Neural progenitor cell (in vitro differentiated cells): ENCODE measurements around the gene RNF217. TPM values are rescaled to one million over a fixed set of nuclear protein-coding genes. Genes with fewer than 3 reads are reported as not detected.

ENCODE experiments used
- DNase-seq: peaks from one replicate; pipeline ENCODE4 v3.0.0-alpha.2; 2016; ENCODE audit warnings: low spot score
- H2AFZ ChIP-seq: fragments of 200-600 bp; sonication (generic); replicated peaks from 2 replicates; pipeline ENCODE4 v1.6.1; 2016; ENCODE audit warnings: antibody characterized with exemption
- H3F3A ChIP-seq: fragments of 200-600 bp; sonication (generic); 2 replicates; pipeline ENCODE4 v1.6.1; 2016; ENCODE audit warnings: antibody characterized with exemption, low read depth
- H3K27ac ChIP-seq: fragments of 200-600 bp; sonication (generic); 2 replicates; pipeline ENCODE4 v1.5.1; 2016; ENCODE audit warnings: mild to moderate bottlenecking
- H3K27me3 ChIP-seq: fragments of 200-600 bp; sonication (generic); 2 replicates; pipeline ENCODE4 v1.6.1; 2016; ENCODE audit warnings: mild to moderate bottlenecking, moderate library complexity
- H3K36me3 ChIP-seq: fragments of 200-600 bp; sonication (generic); 2 replicates; pipeline ENCODE4 v1.5.1; 2016
- H3K4me1 ChIP-seq: fragments of 200-600 bp; sonication (generic); 2 replicates; pipeline ENCODE4 v1.6.1; 2016; ENCODE audit warnings: mixed run types
- H3K4me2 ChIP-seq: fragments of 200-600 bp; sonication (generic); 2 replicates; pipeline ENCODE4 v1.6.1; 2016
- H3K4me3 ChIP-seq: fragments of 200-600 bp; sonication (generic); 2 replicates; pipeline ENCODE4 v1.5.1; 2016
- H3K79me2 ChIP-seq: fragments of 200-600 bp; sonication (generic); 2 replicates; pipeline ENCODE4 v1.6.1; 2016; ENCODE audit warnings: low read depth
- H3K9ac ChIP-seq: fragments of 200-600 bp; sonication (generic); 2 replicates; pipeline ENCODE4 v1.6.1; 2016
- H3K9me3 ChIP-seq: fragments of 200-600 bp; sonication (generic); 2 replicates; pipeline ENCODE4 v1.5.1; 2016; ENCODE audit warnings: low read depth
- H4K20me1 ChIP-seq: fragments of 200-600 bp; sonication (generic); 2 replicates; pipeline ENCODE4 v1.6.1; 2016; ENCODE audit warnings: low read depth
- H3K27ac Mint-ChIP-seq: 3 replicates; pipeline ENCODE4 v1.8.0; 2021; ENCODE audit warnings: mixed read lengths
- H3K27me3 Mint-ChIP-seq: 2 replicates; pipeline ENCODE4 v1.8.0; 2022; ENCODE audit warnings: low read depth, mild to moderate bottlenecking, inconsistent platforms, moderate library complexity, mixed read lengths; ENCODE audit not compliant: insufficient read depth
- H3K36me3 Mint-ChIP-seq: 3 replicates; pipeline ENCODE4 v1.8.0; 2021; ENCODE audit warnings: mixed read lengths
- H3K4me1 Mint-ChIP-seq: 3 replicates; pipeline ENCODE4 v1.8.0; 2021; ENCODE audit warnings: mixed read lengths
- H3K4me3 Mint-ChIP-seq: 3 replicates; pipeline ENCODE4 v1.8.0; 2021; ENCODE audit warnings: mild to moderate bottlenecking, moderate library complexity, mixed read lengths
- H3K9me3 Mint-ChIP-seq: 3 replicates; pipeline ENCODE4 v1.8.0; 2020; ENCODE audit warnings: mixed read lengths
- CTCF ChIP-seq: fragments of 200-600 bp; sonication (generic); IDR thresholded peaks from 2 replicates; pipeline ENCODE4 v1.5.1; 2017; ENCODE audit warnings: antibody characterized with exemption, mild to moderate bottlenecking
- EZH2 ChIP-seq: fragments of 200-600 bp; sonication (generic); IDR thresholded peaks from 2 replicates; pipeline ENCODE4 v1.6.1; 2017; ENCODE audit warnings: antibody characterized with exemption, mild to moderate bottlenecking, moderate library complexity
- EZH2phosphoT487 ChIP-seq: fragments of 200-600 bp; sonication (generic); IDR thresholded peaks from 2 replicates; pipeline ENCODE4 v1.6.1; 2017; ENCODE audit warnings: antibody characterized with exemption
- total RNA-seq: library from RNA; depleted of rRNA; stranded (reverse); fragments of >200 nt; gene quantifications from 2 replicates; pipeline ENCODE4 v1.2.3, GENCODE V29; 2015; ENCODE audit warnings: low replicate concordance

Gene RNF217
- total RNA-seq, 1 donor from 2014 or later = 24.1 TPM

- Mint-ChIP-seq H3K4me3 (no peak overlapping the region), H3K27ac (no peak overlapping the region), H3K9me3 (peaks cover 9% of the 10 kb centered on the region), H3K36me3 (peaks cover 6% of the 10 kb centered on the region), H3K27me3 (no peaks in the 10 kb centered on the region), H3K4me1 (peaks cover 3% of the 10 kb centered on the region)
- no peak for TF ChIP-seq EZH2
- no peak for TF ChIP-seq CTCF
- TF ChIP-seq EZH2phosphoT487 = no peak
- no peaks in the 10 kb centered on the region for H4K20me1 ChIP-seq
- no peak overlapping the region for H3K27ac ChIP-seq
- H3K4me3 ChIP-seq = no peak overlapping the region
- H2AFZ ChIP-seq = no peak overlapping the region
- no peak overlapping the region for H3K4me2 ChIP-seq
- no peak overlapping the region for H3K9ac ChIP-seq
- no peaks in the 10 kb centered on the region for H3K36me3 ChIP-seq
- DNase-seq = no peak
- no peaks in the 10 kb centered on the region for H3K27me3 ChIP-seq
- no peaks in the 10 kb centered on the region for H3F3A ChIP-seq
- H3K9me3 ChIP-seq = no peaks in the 10 kb centered on the region
- H3K79me2 ChIP-seq = no peaks in the 10 kb centered on the region
- H3K4me1 ChIP-seq = peaks cover 10% of the 10 kb centered on the region
Measured at GRCh38 chr6:125116710-125117109, 154.5 kb downstream of the RNF217 start.

GRCh38 chr6:125117818-125118217, 155.6 kb downstream of the RNF217 start:
- no peaks in the 10 kb centered on the region for H3K79me2 ChIP-seq
- H3K9me3 ChIP-seq = no peaks in the 10 kb centered on the region
- no peaks in the 10 kb centered on the region for H3K27me3 ChIP-seq
- no peak overlapping the region for H3K4me2 ChIP-seq
- DNase-seq = no peak
- H2AFZ ChIP-seq = no peak overlapping the region
- Mint-ChIP-seq H3K27ac (no peak overlapping the region), H3K4me3 (no peak overlapping the region), H3K4me1 (peaks cover 3% of the 10 kb centered on the region), H3K36me3 (peaks cover 1% of the 10 kb centered on the region), H3K27me3 (no peaks in the 10 kb centered on the region), H3K9me3 (peaks cover 3% of the 10 kb centered on the region)
- no peaks in the 10 kb centered on the region for H4K20me1 ChIP-seq
- peaks cover 10% of the 10 kb centered on the region for H3K4me1 ChIP-seq
- H3K9ac ChIP-seq = no peak overlapping the region
- no peak overlapping the region for H3K4me3 ChIP-seq
- TF ChIP-seq EZH2phosphoT487 = no peak
- TF ChIP-seq CTCF = no peak
- TF ChIP-seq EZH2 = no peak
- H3K36me3 ChIP-seq = no peaks in the 10 kb centered on the region
- no peak overlapping the region for H3K27ac ChIP-seq
- no peaks in the 10 kb centered on the region for H3F3A ChIP-seq

- Mint-ChIP-seq H3K4me1 (peaks cover 3% of the 10 kb centered on the region), H3K4me3 (no peak overlapping the region), H3K27ac (no peak overlapping the region), H3K9me3 (peaks cover 5% of the 10 kb centered on the region), H3K36me3 (no peaks in the 10 kb centered on the region), H3K27me3 (no peaks in the 10 kb centered on the region)
- Histone ChIP-seq H3F3A (no peaks in the 10 kb centered on the region), H3K79me2 (no peaks in the 10 kb centered on the region), H3K27ac (no peak overlapping the region), H3K4me2 (peak overlapping the region; percentile 11), H3K9ac (no peak overlapping the region), H3K9me3 (no peaks in the 10 kb centered on the region), H3K27me3 (no peaks in the 10 kb centered on the region), H4K20me1 (no peaks in the 10 kb centered on the region), H3K36me3 (no peaks in the 10 kb centered on the region), H2AFZ (peak overlapping the region; percentile 36), H3K4me1 (peaks cover 10% of the 10 kb centered on the region), H3K4me3 (no peak overlapping the region)
- DNase-seq = no peak
- TF ChIP-seq EZH2phosphoT487 = no peak
- TF ChIP-seq CTCF = no peak
- no peak for TF ChIP-seq EZH2
Measured at GRCh38 chr6:125120054-125120590, 157.9 kb downstream of the RNF217 start.
